ENCODE measurements around the gene KIAA0825.

The KIAA0825 gene

DNA sequence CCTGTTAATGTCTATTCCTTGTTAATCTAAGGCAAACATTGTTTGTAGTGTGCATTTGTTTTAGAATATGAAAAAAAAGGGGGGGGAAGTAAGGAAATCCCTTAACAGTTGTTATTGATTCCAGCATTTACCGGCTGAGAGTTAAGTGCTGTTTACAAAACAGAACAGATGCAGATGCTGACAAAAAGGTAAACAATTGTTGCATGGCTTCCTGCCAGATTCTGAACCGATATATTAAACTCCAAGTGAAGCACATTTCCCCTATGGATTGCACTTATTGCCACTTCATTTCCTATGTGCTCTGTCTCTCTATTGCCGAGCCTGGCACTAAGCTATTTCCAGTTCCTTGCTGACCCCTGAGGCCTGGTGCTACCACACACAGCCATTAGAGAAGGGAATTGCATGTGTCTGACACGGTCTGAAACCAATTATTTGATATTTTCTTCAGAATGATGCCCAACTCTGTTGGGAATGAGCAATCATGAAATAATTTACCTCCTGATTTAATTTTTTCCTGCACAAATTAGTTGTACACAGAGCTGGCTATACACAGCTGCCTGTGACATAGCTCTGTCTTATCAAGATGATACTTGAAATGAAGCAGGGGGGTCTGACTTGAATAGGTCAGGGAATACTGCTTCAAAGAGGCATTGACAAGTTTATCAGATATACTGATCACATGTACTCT lies 109.8 kb downstream of the KIAA0825 start:
- no peak for DNase-seq

DNA sequence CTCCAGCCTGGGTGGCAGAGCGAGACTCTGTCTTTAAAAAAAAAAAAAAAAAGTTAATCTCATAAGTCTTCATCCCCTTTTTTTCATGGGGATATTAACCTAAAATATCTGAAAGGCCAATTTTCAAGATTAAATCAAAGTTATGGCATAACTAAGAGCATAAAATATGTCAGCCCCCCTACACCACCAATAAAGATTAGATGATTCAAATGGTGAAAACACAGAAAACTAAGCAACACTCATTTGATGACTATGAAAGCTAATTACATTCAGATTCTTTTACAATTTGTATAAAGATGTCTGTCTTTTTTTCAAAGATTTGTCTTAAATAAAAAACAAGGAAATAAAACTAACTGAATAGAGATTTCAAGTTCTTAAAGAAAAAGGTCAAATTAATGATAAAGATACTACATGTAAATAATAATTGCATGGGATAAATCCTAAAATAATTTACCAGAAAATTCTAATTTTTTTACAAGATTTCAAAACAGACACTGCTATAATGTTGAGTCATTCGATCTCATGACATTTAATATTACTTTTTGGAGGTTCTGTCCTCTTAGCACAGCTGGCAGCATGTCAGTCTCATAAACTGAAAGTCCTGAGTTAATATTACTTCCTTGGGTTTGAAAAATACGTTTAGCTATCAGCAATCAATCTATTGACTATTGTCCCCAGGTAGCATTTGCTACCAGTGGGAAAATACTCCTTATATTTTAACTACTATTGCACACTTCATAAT lies 112.9 kb downstream of the KIAA0825 start:
- DNase-seq = no peak

DNA sequence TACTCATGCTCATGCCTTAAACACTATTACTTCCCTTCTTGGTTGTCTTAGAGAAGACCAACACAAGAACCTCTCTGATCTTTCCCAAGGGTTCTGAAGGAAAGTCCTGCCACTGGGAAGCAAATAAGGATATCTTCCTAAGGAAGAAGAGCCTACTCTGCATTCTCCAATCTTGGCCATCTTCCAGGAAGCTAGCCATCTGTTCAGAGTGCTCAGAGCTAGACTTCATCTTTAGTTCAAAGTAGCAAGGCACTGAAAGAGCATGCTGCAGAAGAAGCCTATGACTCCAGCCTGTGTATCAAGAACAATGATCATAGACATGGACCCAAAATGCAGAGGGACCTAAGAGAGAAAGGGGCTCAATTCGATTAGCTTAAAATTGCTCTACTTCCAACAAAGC lies 114.7 kb downstream of the KIAA0825 start:
- DNase-seq = no peak

DNA sequence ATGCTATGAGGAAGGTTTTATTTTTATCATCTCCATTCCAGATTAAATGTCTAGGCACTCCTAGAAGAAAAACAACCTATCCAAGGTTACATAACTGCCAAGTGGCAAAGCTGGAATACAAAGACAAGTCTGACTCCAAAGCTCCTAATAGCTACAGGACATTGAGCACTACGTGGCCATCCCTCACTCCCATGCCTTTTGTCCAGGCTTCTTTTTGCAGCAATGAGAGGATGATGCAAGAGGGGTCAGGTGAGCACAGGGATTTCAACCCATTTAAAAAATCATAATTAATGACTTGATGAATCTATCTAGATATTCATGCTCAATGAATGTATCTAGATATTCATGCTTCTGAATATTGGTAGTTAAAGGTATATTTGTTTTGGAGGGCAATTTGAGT lies 117.0 kb downstream of the KIAA0825 start:
- no peak for DNase-seq

DNA sequence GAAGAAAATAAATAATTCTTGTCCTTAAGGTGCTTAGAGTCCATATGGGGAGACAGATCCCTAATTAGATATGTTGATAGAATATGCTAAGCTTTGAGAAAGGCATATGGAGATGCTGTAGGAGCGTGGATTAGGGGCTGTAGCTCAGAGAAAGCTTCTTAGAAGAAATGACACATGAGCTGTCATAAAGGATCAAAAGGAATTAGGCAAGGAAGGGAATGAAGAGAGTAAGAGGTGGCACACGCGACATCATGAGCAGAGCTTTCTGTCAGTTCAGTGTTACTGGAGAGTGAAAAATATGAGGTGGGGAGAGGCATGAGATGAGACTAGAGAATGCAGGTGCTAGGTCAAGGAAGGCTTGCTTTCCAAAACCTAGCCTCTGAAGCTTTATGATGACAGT lies 118.6 kb downstream of the KIAA0825 start:
- no peak for DNase-seq

DNA sequence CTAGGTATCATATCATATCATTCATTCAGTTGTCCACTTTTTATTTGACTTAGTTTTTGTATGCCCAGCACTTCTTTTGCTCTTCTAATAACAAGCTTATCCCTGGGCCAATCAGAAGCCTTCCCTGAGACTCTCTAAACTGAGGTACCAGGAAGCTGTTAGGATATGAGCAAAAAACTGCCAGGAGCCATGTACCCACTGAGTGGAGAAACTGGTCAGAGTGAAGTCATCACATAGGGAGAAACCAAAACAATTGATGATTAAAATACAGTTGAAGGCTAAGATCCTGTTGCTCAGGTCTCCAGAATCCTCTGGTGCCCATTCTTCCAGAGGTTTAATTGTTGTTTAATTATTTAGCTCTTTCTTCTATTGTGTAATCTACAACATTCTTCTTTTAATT lies 120.2 kb downstream of the KIAA0825 start:
- DNase-seq = no peak

DNA sequence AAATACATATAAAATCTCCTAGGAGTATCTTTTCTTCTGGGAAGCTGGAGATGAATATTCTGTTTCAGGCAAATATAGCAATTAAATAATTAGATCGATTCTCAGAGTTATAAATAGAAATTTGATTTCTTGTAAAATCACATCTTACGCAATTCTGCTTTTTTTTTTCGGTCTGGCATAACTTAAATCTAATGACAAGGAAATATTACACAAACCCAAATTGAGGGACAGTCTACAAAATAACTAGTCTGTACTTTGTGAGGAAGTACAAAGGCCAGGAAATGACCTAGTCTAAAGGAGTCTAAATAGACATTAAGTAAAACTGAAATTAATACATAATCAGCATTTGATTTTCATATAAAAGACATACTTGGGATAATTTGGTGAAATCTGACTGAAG lies 133.3 kb downstream of the KIAA0825 start:
- DNase-seq = no peak

GRCh38 chr5:94481059-94481458 lies 137.3 kb downstream of the KIAA0825 start:
- DNase-seq = no peak

- DNase-seq = no peak
Measured at GRCh38 chr5:94480486-94480885, 137.9 kb downstream of the KIAA0825 start.

- no peak for DNase-seq
Measured at GRCh38 chr5:94473936-94474335, 144.5 kb downstream of the KIAA0825 start.

- no peak for DNase-seq
Measured at GRCh38 chr5:94471521-94471920, 146.9 kb downstream of the KIAA0825 start.

DNA sequence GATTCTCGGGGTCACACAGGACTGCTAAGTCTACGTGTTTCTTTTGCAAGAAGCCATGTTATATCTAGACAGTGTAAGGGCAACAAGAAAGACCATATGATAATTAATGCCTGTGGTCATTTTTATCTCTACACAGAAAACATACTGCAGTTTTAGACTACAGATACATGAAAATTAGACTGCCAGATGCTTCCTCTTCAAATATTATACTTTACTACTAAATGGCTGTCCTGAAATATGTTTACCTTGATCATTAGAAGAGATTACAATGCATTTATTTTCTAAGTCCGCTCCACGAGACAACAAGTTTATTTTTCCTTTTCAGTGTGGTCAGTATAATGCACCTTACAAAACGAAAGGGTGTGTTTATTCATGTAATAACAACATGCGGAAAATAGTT lies 147.6 kb downstream of the KIAA0825 start:
- no peak for DNase-seq

- DNase-seq = no peak
Measured at GRCh38 chr5:94469894-94470329, 148.5 kb downstream of the KIAA0825 start.

DNA sequence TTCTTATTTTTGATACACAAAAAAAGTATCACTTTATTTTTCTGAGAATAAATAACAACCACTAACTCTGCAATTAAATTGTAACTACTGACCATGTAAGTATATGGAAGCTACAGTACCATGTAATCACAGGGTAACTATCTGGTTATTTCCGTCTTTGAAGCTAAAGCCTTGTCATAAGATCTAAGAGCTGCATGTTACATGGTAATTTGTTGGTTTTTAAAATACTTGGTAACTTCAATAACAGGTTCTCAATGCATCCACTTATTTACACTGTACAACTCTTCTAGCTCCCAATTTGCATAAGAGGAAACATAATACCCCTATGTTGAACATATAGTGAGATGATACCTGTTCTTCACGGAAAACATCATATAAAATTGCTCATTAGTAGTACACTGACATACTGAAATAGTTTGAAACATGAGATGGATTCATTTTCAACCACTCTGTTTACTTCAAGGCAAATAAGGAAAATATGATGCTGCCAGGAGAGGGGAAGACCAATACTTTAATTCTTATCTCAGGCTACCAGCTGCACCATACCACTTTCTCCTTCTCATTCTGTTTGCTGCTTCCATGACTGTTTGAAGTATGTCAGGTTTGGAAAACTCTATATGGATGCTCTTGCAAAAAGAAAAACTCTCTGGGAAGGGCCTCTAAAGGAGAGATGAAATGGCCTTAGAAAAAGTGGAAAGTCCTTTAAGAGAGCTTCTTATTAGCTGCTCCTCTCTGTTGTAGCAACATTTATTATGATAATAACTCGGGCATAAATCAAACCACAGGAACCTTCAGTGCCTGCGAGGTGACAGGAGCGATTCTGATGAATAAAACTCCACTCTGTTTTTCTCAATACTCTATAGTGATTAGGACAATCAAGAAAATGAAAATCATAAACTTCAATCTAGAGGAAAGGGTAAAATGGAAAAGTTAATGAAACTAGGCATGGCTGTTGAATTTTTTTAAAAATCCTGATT lies 150.2 kb downstream of the KIAA0825 start:
- DNase-seq = no peak

DNA sequence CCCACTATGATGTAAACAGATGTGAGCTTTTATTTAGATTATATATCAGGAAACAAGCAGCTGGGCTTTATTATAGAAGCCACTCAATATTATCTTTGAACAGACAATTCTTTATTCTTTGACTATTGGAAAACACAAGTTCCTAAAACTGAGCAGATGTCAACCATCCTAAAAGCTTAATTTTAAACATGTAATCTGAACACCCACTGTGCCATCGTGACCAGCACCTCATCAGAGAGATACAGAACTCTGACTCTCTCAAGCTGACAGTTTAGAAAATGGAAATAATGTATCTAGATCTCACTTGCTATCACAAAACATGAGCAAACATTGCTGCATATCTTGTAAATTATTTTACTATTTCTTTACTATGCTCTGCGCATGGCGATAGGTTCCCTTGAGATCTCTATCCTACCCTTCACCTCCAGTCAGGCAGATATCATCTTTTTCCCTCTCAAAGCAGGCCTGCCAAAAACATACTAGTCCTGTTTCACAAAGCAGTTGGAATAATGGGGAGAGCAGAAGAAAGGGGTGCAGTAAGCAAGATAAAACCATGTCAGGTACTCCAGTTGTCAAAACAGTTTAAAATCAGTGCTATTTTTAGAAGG lies 151.0 kb downstream of the KIAA0825 start:
- no peak for DNase-seq

DNA sequence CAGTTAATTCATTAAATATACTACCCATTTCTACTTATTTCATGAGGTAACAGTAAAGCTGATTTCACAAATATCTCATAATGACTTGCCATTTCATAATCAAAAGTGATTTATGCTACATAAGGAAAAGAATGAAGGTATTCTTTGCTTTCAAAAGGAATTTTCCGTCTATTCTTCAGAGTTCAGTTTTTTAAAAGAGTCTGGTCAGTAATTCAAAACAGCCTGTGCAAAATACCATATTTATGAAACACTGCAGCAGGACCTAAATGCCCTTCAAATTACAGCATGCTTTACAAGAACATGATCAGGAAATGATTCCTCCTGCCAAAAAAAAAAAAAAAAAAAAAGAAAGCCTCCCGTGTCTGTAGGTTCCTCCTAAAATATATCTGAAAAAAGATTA lies 154.7 kb downstream of the KIAA0825 start:
- no peak for DNase-seq

- DNase-seq = no peak
Measured at GRCh38 chr5:94461131-94461530, 157.3 kb downstream of the KIAA0825 start.

DNA sequence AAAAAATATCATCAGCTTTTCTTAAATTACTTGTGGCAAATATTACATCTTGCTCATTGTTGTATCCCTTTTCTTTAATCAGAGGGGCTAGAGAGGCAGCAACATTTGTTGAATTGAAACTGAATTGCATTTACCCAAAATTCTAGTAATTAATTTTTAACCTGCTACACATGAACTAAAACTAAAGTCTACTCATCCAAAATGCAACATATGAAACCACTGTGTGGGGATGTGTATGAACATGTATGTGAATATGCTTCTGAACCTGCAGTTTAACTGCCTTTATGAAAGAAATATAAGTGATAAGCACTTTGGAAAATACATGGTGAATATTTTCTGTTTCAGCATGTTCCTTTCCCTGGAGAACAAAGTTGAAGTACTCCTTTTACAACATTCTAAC lies 158.5 kb downstream of the KIAA0825 start:
- DNase-seq = no peak

DNA sequence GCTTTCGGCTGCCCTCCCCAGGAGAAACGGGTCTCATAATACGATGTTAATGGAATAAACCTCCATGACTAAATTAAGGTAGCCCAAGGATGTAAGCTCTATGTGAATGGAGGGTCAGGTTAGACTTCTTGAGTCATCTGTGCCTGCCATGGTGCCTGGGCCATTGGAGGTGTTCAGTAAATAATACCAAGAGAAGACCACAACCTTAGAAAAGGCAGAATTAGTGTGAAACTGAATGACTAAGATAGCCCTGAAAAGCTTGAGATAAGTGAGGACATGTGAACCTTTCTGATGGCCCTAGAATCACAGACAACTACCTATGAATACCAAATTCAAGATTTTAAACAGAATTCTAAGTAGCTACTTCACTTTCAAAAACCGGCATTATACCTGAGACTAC lies 160.6 kb downstream of the KIAA0825 start:
- DNase-seq = no peak

DNA sequence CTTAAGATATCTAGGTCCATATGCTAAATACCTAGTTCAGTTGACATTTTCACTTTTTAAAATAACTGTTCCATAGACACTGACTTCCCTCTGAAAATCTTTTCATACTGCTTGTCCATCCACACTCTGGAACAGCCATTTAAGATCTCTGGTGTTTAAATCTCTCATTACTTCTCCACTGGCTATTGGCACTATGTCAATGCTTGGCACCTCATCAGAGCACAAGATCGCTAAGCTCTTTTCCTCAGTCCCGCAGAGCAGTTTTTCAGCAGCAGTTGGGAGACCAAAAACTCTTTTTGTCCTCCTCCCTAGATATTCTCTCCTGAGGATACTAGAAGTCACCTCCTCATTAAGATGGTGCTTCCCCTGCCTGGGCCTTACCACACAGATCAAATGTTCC lies 172.7 kb downstream of the KIAA0825 start:
- DNase-seq = no peak

- no peak for DNase-seq
Measured at GRCh38 chr5:94442991-94443390, 175.4 kb downstream of the KIAA0825 start.

DNA sequence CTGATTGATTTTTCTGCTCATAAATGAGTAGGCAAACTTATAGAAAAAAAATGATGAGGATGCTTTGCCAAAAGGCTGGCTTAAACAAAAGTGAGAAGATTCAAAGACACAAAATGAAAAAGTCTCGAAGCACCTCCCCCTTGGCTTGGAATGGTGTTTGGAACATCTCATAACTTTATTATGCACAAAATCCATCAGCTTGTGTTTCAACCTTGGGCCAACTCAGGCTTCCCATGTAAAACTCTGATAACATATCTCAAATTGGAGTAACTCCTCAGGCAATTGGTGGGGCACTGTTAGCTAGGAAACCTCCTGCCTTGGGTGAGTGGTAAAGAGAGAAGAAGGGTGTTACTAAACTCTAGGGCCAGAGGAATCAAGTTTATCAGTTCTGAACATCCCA lies 176.3 kb downstream of the KIAA0825 start:
- DNase-seq = no peak

DNA sequence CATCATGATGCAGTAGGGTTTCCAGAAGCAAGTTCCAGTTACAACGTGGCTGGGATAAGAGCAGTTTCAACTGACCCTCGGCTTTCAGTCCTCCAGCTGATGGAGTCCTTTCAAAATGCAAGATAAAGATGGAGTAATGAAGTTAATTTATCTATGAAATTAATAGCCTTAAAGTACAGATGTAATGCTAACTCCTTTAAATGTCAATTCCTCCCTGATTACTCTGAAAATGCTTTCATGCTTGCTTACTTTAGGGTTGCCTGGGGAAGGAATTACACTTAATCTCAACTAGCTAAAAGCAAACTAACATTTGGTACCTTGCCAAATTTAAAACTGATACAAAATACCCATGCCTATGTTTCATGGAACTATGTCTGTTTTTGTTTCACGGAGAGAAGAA lies 178.4 kb downstream of the KIAA0825 start:
- no peak for DNase-seq

Data from activated CD4-positive, alpha-beta T cell treated with anti-CD3 and anti-CD28 coated beads for 4 hours (primary cell).